GM23338 (cell line): ENCODE data around the gene BRSK2. TPM values are rescaled to one million over a fixed set of nuclear protein-coding genes. Genes with fewer than 3 reads are reported as not detected.

Source experiments
- CREB1 ChIP-seq: fragments of 250-450 bp; sonication (Bioruptor Pico); IDR thresholded peaks from 2 replicates; pipeline ENCODE4 v1.5.0; 2020; ENCODE audit warnings: low read depth, mild to moderate bottlenecking, moderate library complexity
- CTCF ChIP-seq, 2 experiments: fragments of 200-600 bp in 1 of 2; sonication (generic) in 1 of 2; conservative IDR thresholded peaks; 2 replicates each; pipeline versions ENCODE4 v1.5.1 to v1.6.1; 2016 to 2017; ENCODE audit warnings: antibody characterized with exemption in 2 of 2, low read depth in 2 of 2, mild to moderate bottlenecking in 2 of 2, moderate library complexity in 1 of 2
- ETS1 ChIP-seq: IDR thresholded peaks from 2 replicates; pipeline ENCODE4 v1.6.1; 2016; ENCODE audit warnings: antibody characterized with exemption
- JUNB ChIP-seq: IDR thresholded peaks from one replicate; pipeline ENCODE4 v1.6.1; 2016; ENCODE audit warnings: antibody characterized with exemption; ENCODE audit not compliant: unreplicated experiment
- ZNF114 ChIP-seq: fragments of 250-450 bp; sonication (Bioruptor Pico); IDR thresholded peaks from 2 replicates; pipeline ENCODE4 v1.5.0; 2020; ENCODE audit warnings: mild to moderate bottlenecking, moderate library complexity
- ZNF331 ChIP-seq: fragments of 250-450 bp; sonication (Bioruptor Pico); IDR thresholded peaks from 2 replicates; pipeline ENCODE4 v1.5.0; 2020; ENCODE audit warnings: low read depth, mild to moderate bottlenecking, moderate library complexity
- ZNF462 ChIP-seq: fragments of 250-450 bp; sonication (Bioruptor Pico); IDR thresholded peaks from 2 replicates; pipeline ENCODE4 v1.5.0; 2020; ENCODE audit warnings: mild to moderate bottlenecking, moderate library complexity
- polyA plus RNA-seq: library from polyadenylated mRNA; unstranded; fragments of >200 nt; fragmentation: Nextera tagmentation; extraction: Ambion mirVana; gene quantifications from 2 replicates; pipeline ENCODE4 v1.2.1, GENCODE V29; 2016
- total RNA-seq: library from RNA; depleted of rRNA; stranded (reverse); fragments of >200 nt; shearing (Covaris generic); gene quantifications from 2 replicates; pipeline ENCODE4 v1.2.3, GENCODE V29; 2014

BRSK2 gene
- total and polyA plus RNA-seq, 2 experiments from 2014 or later, result 7.2 to 20.3 TPM

- TF ChIP-seq ZNF462 (no peak), ZNF331 (CRISPR knock-in tag) (no peak), ETS1 (no peak), ZNF114 (CRISPR knock-in tag) (no peak), JUNB (no peak), CREB1 (CRISPR knock-in tag) (no peak), CTCF (conservative IDR thresholded peaks at IDR 0.05; ENCODE audit: low read depth in 2 of 2) (no peak)
Measured at GRCh38 chr11:1391165-1392075, 1.7 kb downstream of the BRSK2 start (continued).
